Thyroid gland (tissue), 4 donors: Measurements from ENCODE around the gene TPSB2.
"Not testable (repeated sequence)": the region's sequence is repeated elsewhere in the genome, so short reads cannot be mapped to it uniquely, and the experiment has no call there.

ENCODE experiments used
- CTCF ChIP-seq, 6 experiments: fragments of 200-600 bp in 3 of 6; fragments of 450-650 bp in 3 of 6; sonication (generic) in 3 of 6; IDR thresholded peaks; one replicate each; pipeline ENCODE4 v1.5.1; 2016 to 2019; ENCODE audit warnings: antibody characterized with exemption in 6 of 6, mild to moderate bottlenecking in 2 of 6, inconsistent platforms in 1 of 6, moderate library complexity in 1 of 6
- POLR2A ChIP-seq, 2 donors: fragments of 450-650 bp; IDR thresholded peaks; one replicate each; pipeline ENCODE4 v1.6.1; 2017; ENCODE audit warnings: antibody characterized with exemption in 2 of 2, mild to moderate bottlenecking in 2 of 2, moderate library complexity in 1 of 2

DNA sequence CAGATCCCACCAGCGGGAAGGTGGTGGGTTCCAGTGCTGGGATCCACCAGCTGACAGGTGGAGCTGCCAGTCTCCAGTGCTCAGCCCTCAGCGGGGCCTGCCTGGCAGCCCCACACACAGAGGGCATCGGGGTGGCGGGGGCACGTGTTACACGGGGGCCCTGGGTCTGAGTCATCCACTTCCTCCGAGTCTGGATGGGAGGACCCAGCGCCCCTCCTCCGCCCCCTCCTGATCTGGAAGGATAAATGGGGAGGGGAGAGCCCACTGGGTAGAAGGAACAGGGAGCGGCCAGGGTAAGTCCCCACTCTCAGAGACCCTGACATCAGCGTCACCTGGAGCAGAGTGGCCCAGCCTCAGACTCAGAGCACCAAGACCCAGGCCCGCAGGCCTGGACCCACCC is 10.5 kb upstream of the TPSB2 start, which contains the start of gene TPSAB1:
- TF ChIP-seq CTCF, POLR2A (IDR thresholded peaks at IDR 0.05): not testable (repeated sequence)
